ENCODE measurements around the gene HHIPL1.

The HHIPL1 gene

DNA sequence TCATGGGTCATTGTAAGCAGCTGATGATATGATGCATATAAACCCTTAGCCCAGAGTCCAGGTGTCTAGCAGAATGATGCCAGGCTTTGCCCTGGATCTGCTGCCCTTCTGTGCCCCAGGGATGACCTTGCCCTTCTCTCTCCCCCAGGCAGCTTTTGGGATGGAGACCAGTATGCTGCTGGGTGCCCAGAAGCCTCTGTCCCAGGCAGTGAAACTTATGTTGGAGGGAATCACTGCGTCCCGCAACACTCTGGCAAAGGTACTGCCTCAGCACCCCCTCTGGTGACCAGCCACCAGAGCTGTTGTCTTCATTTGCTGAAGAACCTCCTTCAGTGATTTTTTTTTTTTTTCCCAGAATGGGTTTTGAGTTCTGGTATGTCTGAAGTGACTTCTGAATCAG, 62.5 kb downstream of the HHIPL1 start:
- DNase-seq = no peak

DNA sequence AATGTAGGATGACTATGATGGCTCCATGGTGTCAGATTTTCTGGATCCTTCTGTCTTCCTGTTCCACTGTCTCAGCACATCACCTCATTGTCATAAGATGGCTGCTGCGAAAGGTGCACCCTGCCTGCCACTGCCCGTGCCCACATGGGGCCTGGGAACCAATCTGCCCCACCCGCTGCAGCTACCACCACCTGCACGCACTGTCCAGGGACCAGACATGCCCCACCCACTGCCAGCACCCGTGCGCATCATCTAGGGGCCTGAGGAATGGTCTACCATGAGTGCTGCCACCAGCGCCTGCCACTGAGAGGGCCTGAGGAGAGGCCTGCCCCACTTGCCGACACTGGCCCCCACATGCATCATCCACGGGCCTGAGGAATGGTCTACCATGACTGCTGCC, 63.0 kb downstream of the HHIPL1 start:
- DNase-seq = no peak

DNA sequence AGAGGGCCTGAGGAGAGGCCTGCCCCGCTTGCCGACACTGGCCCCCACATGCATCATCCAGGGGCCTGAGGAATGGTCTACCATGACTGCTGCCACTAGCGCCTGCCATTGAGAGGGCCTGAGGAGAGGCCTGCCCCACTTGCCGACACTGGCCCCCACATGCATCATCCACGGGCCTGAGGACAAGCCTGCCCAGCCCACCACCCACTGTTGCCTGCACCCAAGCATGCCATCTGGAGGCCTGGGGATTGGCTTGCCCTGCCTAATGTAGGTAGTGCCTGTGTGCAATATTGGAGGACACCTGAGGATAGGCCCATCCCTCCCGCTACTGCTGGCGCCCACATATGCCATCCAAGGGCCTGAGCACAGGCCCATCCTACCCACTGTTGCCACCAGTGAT, 63.5 kb downstream of the HHIPL1 start:
- no peak for DNase-seq

DNA sequence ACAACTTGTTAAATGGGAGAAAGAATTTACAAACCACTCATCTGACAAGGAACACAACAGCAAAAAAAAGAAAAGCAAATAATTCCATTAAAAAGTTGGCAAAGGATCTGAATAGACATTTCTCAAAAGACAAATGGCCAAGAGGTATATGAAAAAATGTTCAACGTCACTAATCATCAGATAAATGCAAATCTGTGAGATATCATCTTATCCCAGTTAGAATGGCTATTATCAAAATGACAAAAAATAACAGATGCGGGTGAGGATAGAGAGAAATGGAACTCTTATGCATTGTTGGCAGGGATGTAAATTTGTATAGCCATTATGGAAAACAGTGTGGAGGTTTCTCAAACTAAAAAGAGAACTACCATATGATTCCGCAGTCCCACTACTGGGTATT, 69.0 kb downstream of the HHIPL1 start:
- no peak for DNase-seq

DNA sequence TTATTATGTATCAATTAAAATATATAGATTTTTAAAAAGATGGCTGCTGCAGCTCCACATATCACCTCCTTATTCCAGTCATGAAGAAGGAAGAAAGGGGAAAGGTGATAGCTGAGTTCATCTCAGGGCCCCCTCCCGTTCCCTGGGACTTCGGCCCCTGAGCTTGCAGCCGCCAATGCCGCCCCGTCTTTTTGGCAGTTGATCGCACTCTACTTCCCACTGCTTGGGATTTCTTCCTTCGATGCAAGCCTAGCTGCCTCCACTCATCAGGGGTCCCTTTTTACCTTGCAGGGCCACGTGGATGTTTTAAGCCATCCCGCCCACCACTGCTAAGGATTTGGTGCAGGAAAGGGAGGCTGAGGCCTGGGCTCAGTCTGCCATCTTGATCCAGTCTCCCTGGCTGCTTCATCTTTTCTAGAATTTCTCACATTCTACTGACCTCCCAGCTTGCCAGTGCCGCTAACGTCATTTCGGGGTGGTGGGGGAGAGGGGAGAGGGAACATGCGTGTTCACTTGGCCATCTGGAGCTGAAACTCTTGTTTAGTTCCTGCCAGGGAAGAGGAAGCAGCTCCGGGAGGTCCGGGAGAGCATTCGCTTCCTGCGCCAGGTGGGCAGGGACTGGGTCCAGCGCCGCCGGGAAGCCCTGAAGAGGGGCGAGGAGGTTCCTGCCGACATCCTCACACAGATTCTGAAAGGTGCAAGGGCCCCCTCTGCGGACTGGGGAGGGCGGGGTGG, 70.5 kb downstream of the HHIPL1 start:
- no peak for DNase-seq

DNA sequence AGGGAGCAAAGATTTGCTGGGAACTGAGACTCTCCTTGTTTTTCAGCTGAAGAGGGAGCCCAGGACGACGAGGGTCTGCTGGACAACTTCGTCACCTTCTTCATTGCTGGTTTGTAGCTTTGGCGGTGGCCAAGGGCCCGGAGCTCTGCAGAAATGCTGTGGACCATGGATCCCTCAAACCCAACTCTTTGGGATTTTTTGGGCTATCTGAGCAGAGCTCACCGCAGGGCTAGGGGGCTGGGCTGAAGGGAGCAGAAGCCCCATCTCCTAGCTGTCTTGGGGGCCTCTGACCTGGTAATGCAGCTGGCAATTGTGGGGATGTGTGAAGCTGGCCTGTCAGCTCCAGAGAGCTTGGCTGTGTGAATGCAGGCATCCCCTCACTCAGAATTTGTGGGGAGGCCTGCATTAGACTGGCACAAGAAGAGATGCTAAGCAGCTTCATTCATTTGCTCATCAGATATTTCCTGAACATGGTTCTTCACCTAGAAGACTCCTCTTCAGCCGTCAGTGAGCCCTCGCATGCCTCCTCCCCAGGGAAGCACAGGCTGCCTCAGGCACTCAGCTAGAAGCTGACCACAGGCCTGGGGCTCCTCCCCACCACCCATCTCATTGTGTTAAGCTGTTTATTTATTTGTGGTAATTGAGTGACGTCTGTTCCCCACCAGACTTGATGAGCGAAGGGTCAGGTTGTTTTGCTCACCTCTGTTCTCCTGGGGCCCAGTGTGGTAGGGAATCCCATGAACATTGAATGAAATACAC, 71.3 kb downstream of the HHIPL1 start:
- DNase-seq = no peak

DNA sequence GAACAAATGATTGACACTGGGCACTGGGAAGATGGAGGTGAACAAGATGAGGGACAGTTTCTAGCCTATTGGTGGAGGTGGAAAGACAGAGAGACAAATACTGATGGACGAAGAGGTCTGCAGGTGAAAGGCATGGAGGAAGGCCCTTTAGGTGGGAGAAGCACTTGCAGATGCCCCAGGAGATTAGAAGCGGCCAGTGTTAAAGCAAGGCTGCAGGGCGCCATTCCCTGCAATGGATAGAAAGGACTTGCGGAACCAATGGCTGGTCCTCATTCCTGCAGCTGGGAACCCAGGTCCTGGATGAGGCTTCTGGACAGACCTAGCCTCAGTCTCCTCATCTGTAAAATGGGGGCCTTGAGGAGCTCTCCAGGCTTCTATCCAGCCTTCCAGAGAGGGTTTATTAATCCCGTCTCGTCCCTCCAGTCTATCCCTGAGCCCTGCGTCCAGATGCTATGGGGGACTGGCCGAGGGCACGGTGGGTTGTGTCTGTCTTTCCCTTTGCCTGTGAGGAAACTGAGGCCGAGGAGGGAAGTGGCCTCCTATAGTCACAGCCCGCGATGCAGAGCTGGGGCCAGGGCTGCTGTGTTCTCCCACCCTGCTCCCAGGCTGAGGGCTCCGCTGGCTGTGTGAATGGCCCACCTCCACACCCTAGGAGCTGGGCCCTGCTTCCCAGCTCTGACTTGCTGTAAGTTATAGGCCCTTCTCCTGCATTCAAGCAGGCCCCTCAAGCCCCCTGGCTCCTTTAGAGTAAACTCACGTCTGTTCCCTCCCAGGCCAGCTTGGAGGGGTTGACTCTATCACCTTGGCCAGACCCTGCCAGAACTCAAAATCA, 72.1 kb downstream of the HHIPL1 start:
- DNase-seq = no peak

DNA sequence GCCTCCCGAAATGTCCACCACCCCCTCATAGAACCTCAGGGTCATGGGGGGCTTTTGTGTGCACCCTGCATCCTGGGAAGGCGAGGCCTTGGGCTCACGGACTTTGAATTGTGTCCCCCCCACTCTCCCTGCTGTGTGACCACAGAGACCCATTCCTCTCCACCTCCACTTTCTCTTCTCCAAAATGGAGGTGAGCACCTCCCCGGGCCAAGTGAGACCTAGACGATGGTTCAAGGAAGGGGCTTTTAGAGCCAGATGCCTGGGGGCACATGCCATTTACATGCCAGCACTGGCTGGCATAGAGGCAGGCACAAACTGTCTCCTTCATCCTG, 72.7 kb downstream of the HHIPL1 start:
- no peak for DNase-seq

DNA sequence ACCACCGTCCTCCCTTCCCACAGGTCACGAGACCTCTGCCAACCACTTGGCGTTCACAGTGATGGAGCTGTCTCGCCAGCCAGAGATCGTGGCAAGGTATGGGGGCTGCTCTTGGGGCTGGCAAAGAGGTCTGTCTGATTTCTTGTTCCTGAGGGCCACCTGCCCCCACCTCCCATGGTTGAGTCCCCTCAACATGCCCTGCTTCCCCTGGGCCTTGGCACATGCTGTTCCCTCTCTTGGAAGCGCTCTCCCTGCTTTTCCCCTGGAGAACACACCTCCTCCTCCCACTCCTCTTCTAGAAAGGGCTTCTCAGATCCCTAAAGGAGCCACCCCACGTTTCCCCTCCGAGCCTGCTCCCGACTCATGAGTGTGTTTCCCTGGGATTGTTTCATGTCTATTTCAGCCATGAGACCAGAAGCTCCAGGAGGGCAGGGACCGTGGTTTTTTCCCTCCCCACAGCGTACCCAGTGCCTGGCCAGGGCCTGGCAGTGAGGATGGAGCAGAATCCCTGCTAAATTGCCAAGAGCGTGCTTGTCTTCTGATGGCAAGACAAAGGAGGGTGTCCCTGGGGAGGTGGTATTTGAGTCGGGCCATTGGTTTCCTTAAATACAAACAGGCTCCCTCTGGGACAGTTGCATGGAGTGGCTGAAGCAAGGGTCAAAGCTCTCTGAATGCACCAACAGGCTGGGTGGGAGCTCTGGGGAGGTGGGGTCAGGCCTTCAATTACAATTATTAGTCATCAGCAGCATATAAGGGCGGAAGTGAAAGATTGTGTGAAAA, 73.3 kb downstream of the HHIPL1 start:
- no peak for DNase-seq

DNA sequence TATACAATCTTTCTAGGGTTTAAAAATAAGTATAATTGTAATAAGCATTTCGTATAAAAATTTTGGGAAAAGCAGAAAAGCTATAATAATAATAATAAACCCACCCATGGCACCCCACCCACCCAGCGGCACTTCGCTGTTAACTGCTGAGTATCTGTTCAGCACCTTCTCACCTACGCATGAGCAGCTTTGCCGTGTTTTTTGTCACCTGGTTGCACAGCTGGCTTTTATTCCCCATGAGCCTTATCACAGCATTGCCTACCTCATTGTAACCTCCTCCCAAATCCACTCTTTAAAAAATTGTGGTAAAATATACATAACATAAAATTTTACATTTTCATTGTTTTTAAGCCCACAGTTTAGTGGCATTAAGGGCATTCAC, 73.9 kb downstream of the HHIPL1 start:
- peak in 13 of 56 donors; percentile 20 to 64 (median 41) for DNase-seq

DNA sequence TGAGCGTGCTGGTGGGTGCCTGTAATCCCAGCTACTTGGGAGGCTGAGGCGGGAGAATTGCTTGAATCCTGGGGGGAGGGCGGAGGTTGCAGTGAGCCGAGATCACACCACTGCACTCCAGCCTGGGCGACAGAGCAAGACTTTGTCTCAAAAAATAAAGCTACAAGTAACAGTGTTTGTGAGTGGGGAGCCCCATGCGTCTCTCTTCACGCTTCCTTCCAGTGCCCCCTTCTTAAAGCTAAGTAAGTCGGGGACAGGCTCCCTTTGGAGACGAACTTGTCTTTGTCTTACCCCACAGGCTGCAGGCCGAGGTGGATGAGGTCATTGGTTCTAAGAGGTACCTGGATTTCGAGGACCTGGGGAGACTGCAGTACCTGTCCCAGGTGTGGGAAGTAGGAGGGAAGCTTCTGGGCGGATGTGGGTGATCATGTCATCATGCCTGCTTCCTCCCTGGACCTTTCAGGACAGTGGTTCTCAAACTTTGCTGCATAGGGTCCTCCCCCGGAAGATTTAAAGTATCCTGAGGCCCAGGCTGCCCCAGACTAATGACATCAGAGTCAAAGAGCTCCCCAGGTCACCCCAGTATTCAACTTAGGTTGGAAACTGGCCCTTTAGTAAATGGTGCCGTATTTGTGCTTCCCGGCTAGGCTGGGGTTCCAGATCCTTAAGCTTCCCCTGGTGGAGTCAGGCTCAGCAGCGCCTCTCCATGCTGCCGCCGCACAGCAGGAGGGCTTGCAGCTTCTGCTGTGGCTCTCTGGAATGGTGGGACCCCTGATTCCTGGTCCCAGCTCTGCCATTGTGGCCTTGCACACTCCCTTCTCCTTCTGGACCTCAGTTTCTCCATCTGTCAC, 76.2 kb downstream of the HHIPL1 start:
- DNase-seq = no peak

DNA sequence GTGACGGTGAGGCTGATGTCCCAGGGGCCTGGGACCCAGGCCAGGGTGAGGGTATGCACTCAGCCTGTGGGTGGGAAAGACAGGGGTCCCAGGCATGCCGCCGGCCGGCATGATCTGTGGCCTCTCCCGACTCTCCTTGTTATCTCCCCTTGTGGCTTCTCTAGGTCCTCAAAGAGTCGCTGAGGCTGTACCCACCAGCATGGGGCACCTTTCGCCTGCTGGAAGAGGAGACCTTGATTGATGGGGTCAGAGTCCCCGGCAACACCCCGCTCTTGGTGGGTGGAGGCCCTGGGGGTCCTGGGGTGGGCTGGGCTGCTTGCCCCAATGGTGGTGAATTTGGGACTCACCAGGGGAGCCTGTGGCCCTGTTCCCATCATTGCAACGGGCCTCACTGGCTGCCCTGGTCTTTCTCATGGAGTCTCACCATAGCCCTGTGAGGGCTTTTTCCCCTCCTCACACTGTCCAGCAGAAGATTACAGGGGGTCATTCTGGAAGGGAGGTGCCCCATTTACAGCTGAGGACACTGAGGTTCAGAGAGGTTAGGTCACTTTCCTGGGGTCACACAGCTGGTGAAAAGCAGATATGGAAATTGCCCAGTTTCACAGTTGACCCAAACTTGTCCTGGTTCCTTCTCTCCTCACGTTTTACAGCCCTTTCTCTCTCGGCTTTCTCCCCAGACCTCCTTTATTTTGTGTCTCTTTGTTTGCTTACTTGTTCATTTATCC, 77.0 kb downstream of the HHIPL1 start:
- no peak for DNase-seq

DNA sequence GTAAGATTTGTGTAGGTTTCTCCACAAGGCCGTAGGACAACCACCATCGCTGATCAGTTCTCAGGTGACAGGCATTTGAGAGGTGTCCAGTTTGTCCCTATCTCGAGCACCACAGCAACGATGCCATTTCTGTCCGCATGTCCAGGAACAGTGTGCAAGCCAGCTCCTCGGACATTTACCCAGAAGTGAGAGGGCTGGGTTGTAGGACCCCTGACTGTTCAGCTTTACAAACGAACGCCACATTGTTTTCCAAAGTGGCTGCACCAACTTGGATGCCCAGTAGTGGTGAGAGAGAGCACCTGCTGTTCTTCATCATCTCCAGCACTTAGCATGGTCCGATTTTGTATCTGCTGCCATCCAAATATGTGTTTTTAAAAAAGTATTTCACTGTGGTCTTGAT, 77.8 kb downstream of the HHIPL1 start:
- DNase-seq = no peak

DNA sequence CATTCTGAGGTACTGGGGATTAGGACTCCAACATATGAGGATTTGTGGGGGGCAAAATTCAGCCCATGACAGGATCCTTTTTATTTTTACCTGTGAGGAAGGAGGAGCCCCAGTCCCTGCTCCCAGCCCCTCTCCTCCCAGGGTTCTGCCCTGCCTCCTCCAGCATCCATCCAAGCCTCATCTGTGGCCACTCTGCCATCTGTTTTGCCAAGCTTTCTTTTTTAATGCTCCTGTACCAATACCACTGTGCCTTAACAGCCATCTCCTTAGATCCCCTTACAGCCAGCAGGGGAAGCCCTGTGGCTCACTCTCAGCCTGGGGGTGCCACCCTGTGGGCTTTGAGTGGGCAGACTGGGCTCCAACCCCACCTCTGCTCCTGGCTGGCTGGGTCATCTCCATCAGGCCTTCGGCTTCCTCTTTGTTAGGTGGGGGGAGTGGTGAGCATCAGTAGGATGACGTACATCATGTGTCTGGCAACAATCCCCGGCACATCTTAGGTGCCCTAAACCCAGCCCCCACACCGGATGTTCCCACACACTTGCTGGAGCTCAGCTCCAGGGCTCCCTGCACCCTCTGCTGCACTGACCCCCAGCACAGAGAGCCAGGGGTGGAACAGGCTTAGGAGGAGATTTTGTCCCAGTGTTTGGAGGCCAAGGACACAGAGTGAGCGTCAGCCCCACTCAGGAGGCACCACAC, 79.4 kb downstream of the HHIPL1 start:
- no peak for DNase-seq

DNA sequence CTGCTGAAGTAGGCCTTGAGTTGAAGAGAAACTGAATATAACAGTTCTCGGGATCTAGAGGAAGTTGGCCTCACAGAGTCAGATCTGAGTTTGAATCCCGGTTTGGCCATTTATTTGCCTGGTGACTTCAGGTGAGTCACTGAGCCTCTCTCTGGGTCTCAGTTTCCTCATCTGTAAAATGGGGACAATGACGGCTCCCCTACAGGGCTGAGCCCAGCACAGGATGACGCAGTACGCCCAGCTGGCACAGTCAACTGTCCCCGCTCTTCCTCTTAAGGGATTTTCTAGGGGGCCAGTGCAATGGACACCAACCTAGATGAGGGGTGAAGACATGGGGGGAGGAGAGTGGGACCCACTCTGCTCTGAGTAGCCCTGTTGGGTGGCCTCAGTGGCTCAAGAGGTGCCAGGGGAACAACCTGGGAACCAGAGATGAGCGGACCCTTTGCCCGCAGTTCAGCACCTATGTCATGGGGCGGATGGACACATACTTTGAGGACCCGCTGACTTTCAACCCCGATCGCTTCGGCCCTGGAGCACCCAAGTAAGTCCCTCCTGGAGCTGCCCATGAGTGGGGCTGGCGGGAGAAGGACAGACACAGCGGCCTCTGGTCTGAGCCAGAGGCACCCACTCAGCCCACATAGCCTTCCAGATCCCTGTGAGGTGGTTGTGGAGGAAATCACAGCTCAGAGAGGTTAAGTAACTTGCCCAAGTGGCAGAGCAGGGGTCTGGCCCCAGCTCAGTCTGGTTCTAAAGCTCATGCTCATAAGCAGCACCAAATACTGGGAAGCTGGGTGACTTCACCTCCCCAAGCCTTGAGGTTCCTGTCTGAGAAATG, 80.2 kb downstream of the HHIPL1 start:
- no peak for DNase-seq

DNA sequence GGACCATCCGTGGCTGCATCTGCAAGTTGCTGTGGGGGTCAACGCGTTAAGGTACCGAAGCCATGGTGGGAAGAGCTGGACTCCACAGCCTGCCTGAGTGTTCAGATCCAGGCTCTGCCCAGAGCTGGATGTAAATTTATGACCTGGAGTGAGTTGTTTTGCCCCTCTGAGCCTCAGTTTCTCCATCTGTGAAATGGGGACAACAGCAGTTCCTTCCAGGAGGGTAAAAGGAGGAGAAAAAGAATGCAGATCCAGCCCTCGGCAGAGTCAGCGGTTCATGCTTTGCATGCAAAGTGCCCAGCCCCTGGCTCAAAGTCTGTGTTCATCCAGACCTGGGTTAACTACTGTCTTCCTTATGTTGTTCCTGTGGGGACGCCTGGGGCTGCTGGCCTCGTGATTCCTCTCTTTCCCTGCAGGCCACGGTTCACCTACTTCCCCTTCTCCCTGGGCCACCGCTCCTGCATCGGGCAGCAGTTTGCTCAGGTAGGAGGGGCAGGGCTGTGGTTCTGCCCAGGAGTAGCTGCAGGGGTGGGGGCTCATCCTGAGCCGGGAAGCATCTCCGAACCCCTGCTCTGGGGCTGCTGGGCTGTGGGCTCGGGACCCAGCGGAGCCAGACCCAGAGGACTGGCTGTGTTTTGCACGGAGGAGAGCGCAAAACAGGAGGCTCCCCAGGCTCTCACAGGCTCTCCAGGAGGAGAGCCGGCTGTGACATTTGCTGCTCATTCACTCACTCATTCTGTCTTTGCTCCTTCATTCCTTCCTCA, 81.0 kb downstream of the HHIPL1 start:
- no peak for DNase-seq

DNA sequence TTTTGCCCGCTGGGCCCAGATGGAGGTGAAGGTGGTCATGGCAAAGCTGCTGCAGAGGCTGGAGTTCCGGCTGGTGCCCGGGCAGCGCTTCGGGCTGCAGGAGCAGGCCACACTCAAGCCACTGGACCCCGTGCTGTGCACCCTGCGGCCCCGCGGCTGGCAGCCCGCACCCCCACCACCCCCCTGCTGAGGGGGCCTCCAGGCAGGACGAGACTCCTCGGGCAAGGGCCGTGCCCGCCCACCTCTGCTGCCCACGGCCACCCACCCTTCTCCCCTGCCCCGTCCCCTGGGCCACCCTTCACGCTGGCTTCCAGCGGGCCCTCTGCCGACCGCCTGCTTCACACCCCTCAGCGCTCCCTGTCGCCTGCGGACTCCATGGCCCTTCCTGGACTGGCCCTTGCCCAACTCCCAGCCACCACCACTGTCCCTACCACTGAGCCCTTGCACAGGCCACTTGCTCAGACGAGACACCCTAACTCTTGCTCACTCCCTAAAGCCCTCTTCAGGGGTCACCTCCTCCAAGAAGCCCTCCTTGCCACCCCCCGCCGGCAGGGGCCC, 81.7 kb downstream of the HHIPL1 start:
- no peak for DNase-seq

Data from nucleus accumbens (tissue), 56 donors.